WERI-Rb-1 (cell line): Measurements from ENCODE around the gene TRAP1.

ENCODE experiments used
- DNase-seq: peaks from one replicate; pipeline ENCODE4 v3.0.0-alpha.2; 2020
- H3K27ac ChIP-seq: fragments of 250-450 bp; sonication (Bioruptor Pico); 2 replicates; pipeline ENCODE4 v1.5.1; 2020; ENCODE audit warnings: mild to moderate bottlenecking, moderate library complexity
- H3K27me3 ChIP-seq: fragments of 250-450 bp; sonication (Bioruptor Pico); 2 replicates; pipeline ENCODE4 v1.5.1; 2021; ENCODE audit warnings: mild to moderate bottlenecking, low read depth, moderate library complexity; ENCODE audit not compliant: insufficient read depth, severe bottlenecking
- H3K36me3 ChIP-seq: fragments of 250-450 bp; sonication (Bioruptor Pico); 2 replicates; pipeline ENCODE4 v1.5.1; 2020; ENCODE audit warnings: mild to moderate bottlenecking, moderate library complexity
- H3K4me3 ChIP-seq: 2 replicates; pipeline ENCODE4 v1.5.1; 2011; ENCODE audit warnings: low read depth, mild to moderate bottlenecking, control low read depth, low read length
- H3K9me3 ChIP-seq: fragments of 250-450 bp; sonication (Bioruptor Pico); 2 replicates; pipeline ENCODE4 v1.5.1; 2021; ENCODE audit warnings: mild to moderate bottlenecking, moderate library complexity; ENCODE audit not compliant: severe bottlenecking
- TF ChIP-seq, protein P1 (sequence below): IDR thresholded peaks from 2 replicates; pipeline ENCODE4 v1.5.1; 2011; ENCODE audit warnings: low read depth, mild to moderate bottlenecking, control low read depth, inconsistent platforms, low read length

TRAP1 gene

DNA sequence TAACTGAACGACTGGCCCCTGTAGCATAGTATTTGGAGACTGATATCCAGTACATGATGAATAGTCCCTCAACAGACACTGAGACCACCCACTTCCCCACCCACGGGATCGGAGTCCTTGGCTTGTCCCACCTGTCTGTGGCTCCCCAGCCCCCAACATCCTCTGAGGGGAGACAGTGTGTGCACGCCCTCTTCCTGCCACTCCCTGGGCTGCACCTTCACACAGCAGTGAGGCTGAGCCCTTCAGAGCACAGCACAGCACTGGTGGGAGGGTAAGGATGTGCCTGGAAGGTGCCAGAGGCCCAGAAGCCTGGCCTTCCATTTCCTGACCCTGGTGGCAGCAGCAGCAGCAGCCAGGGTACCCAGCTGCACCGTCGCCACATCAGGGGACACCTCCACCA lies 51.8 kb downstream of the TRAP1 start:
- Histone ChIP-seq H3K4me3 (no peak overlapping the region), H3K27ac (no peak overlapping the region), H3K9me3 (no peaks in the 10 kb centered on the region), H3K27me3 (no peaks in the 10 kb centered on the region), H3K36me3 (peaks cover 76% of the 10 kb centered on the region)
- TF ChIP-seq, protein P1, sequence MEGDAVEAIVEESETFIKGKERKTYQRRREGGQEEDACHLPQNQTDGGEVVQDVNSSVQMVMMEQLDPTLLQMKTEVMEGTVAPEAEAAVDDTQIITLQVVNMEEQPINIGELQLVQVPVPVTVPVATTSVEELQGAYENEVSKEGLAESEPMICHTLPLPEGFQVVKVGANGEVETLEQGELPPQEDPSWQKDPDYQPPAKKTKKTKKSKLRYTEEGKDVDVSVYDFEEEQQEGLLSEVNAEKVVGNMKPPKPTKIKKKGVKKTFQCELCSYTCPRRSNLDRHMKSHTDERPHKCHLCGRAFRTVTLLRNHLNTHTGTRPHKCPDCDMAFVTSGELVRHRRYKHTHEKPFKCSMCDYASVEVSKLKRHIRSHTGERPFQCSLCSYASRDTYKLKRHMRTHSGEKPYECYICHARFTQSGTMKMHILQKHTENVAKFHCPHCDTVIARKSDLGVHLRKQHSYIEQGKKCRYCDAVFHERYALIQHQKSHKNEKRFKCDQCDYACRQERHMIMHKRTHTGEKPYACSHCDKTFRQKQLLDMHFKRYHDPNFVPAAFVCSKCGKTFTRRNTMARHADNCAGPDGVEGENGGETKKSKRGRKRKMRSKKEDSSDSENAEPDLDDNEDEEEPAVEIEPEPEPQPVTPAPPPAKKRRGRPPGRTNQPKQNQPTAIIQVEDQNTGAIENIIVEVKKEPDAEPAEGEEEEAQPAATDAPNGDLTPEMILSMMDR, result no peak
- no peak for DNase-seq

DNA sequence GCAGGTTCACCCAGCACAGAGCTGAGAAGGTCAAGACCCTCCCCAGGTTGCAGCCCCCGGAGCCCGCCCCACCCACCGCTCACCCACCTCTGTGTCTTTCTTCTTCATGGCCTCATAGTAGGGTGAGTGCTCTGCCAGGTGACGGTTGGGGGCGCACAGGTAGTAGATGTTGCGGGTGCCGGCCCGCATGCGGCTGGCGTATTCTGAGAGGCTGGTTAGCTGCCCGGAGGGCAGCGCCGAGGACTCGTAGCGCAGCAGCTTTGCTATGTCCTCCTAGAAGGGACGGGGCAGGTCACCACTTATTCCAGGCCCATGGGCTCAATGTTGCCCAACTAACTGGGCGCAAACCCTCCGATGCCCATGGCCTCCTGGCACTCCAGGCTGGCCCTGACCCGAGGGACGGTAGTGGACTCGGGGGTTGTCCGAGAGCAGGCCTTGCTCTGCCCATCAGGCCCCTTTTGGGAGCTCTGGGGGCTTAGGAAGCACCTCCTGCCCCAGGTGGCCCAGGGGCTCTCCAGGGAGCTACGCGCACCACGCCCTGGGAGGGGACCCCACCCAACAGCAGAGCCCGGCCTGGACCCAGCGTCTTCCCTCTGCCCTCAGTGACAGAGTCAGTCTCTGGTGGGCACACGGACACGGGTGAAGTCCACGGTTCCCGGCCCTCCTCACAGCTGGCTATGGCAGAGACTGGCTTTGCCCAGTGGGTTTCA lies 53.0 kb downstream of the TRAP1 start:
- Histone ChIP-seq H3K4me3 (no peak overlapping the region), H3K27ac (no peak overlapping the region), H3K9me3 (no peaks in the 10 kb centered on the region), H3K27me3 (no peaks in the 10 kb centered on the region), H3K36me3 (peaks cover 86% of the 10 kb centered on the region)
- TF ChIP-seq, protein P1, result no peak
- DNase-seq, result no peak

DNA sequence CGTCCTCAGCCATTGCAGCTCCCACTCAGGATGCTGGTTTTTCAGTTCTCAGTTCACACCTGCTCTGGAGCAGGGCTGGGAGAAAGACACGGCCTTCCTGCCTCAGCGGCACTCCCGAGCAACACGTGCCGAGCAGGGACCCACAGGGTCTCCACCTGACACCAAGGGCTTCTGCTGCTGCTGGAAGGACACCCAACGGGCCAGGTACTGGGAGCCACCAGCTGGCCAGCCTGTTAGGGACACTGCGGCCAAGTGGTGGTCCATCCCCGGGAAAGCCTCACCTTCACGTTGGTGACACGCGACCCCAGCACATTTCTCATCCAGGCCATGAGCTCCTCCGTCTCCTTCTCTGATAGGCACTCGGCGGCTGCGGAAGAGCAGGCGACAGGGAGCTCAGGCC lies 54.7 kb downstream of the TRAP1 start:
- H3K36me3 ChIP-seq, result peaks cover 90% of the 10 kb centered on the region
- no peak for DNase-seq

DNA sequence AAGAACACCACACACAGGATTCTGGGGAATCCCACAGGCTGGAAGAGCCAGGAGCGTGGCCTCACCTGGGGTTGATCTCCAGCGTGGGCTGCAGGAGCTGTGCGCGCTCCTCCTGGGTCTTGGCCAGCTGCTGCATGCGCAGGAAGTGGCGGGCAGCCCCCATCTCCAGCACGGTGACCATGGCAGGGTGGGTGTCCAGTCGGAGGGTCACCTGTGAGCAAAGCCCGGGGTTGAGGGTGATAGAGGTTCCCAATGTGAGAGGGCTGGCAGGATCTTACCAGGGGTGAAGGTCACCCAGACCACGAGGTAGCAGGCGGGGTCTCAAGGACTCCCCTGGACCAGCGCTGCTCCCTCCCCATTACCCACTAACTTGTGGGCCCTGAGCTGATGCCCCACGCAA lies 55.4 kb downstream of the TRAP1 start:
- TF ChIP-seq, protein P1, result no peak
- peaks cover 93% of the 10 kb centered on the region for H3K36me3 ChIP-seq
- no peaks in the 10 kb centered on the region for H3K9me3 ChIP-seq
- no peak overlapping the region for H3K4me3 ChIP-seq
- H3K27me3 ChIP-seq, result no peaks in the 10 kb centered on the region
- no peak for DNase-seq
- H3K27ac ChIP-seq, result no peak overlapping the region

More for the DNA sequence above, 54.7 kb downstream of the TRAP1 start:
- Histone ChIP-seq H3K4me3 (no peak overlapping the region), H3K27ac (no peak overlapping the region), H3K9me3 (no peaks in the 10 kb centered on the region), H3K27me3 (no peaks in the 10 kb centered on the region)
- TF ChIP-seq, protein P1, result no peak

DNA sequence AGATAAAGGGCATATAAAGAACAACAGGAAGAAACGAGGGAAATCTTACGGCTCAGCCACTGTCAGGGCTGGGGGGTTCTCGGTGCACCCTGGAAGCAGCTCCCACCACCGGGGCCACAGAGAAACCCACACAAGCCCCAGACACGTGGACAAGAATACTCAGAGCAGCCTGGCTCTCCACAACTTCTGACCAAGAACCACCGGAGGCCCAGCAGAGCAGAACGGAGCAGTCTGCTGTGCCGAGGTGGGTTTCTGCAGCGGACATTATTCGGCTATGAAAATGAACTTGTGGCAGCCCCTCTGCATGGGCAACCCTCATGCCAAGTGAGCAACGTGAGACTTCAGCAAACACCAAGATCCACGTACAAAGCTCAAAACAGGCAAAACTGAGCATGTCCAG lies 56.0 kb downstream of the TRAP1 start:
- Histone ChIP-seq H3K27ac (no peak overlapping the region), H3K36me3 (peaks cover 93% of the 10 kb centered on the region)

More for the DNA sequence above, 56.0 kb downstream of the TRAP1 start:
- H3K27me3 ChIP-seq, result no peaks in the 10 kb centered on the region
- TF ChIP-seq, protein P1, result no peak
- no peak overlapping the region for H3K4me3 ChIP-seq
- H3K9me3 ChIP-seq, result no peaks in the 10 kb centered on the region
- DNase-seq, result no peak
